CD4-positive, alpha-beta T cell treated with Interferon gamma for 1 hour (primary cell): ENCODE data around the gene MYZAP.

Experiments used
- DNase-seq: peaks from one replicate; pipeline ENCODE4 v3.0.0-alpha.2; 2020

The MYZAP gene

GRCh38 chr15:57705746-57706404, 114.2 kb downstream of the MYZAP start:
- no peak for DNase-seq

- DNase-seq: peak; percentile 95
Observed at GRCh38 chr15:57706405-57707209, 114.9 kb downstream of the MYZAP start, which contains the start of gene POLR2M. TSS of gene POLR2M (plus strand) at chr15:57706714. CDS start at chr15:57706843, 129 bp downstream.

- no peak for DNase-seq
Observed at GRCh38 chr15:57708047-57708446, 116.3 kb downstream of the MYZAP start.

GRCh38 chr15:57718309-57718708, 126.6 kb downstream of the MYZAP start:
- no peak for DNase-seq

- no peak for DNase-seq
Observed at GRCh38 chr15:57720867-57721266, 129.2 kb downstream of the MYZAP start.

- DNase-seq: no peak
Observed at GRCh38 chr15:57726411-57726810, 134.7 kb downstream of the MYZAP start.

- DNase-seq: no peak
Observed at GRCh38 chr15:57727031-57727430, 135.3 kb downstream of the MYZAP start.

- DNase-seq: no peak
Observed at GRCh38 chr15:57728436-57728835, 136.7 kb downstream of the MYZAP start.

- DNase-seq: no peak
Observed at GRCh38 chr15:57730876-57731275, 139.2 kb downstream of the MYZAP start.

- no peak for DNase-seq
Observed at GRCh38 chr15:57731530-57732103, 139.9 kb downstream of the MYZAP start.

- peak; percentile 17 for DNase-seq
Observed at GRCh38 chr15:57732526-57733331, 141.0 kb downstream of the MYZAP start.

GRCh38 chr15:57734860-57735259, 143.2 kb downstream of the MYZAP start:
- no peak for DNase-seq
